ENCODE results near the gene PPP1R14C. TPM values are rescaled to one million over a fixed set of nuclear protein-coding genes. Genes with fewer than 3 reads are reported as not detected.

PPP1R14C gene
- total RNA-seq, 4 donors from 2014 or later, result 34.7 to 102 (median 79.7) TPM

GRCh38 chr6:150194195-150194594 lies 51.4 kb downstream of the PPP1R14C start:
- no peaks in the 10 kb centered on the region for H3K36me3 ChIP-seq
- WGBS, 2 donors, result 71 to 73% methylated on average over 2 of the region's 2 CpGs
- no peaks in the 10 kb centered on the region for H3K9me3 ChIP-seq
- TF ChIP-seq POLR2A (IDR thresholded peaks at IDR 0.05) (no peak), CTCF (IDR thresholded peaks at IDR 0.05) (no peak)
- H3K27me3 ChIP-seq, result no peaks in the 10 kb centered on the region
- no peak overlapping the region for H3K4me3 ChIP-seq (replicated peaks in 1 of 3)
- intact Hi-C loops (cut with DNase I), result no loop called here
- no peak for DNase-seq
- H3K4me1 ChIP-seq, result peaks cover 41% of the 10 kb centered on the region in 2 donors
- H3K27ac ChIP-seq, result peak overlapping the region in 2 of 3 donors; percentile 27 to 48

- TF ChIP-seq CTCF (IDR thresholded peaks at IDR 0.05) (no peak), POLR2A (IDR thresholded peaks at IDR 0.05) (no peak)
- Histone ChIP-seq H3K4me3 (replicated peaks in 1 of 3) (no peak overlapping the region), H3K4me1 (peaks cover 41 to 52% of the 10 kb centered on the region in 2 donors), H3K27ac (peak overlapping the region; percentile 32 to 36 (median 34)), H3K36me3 (no peaks in the 10 kb centered on the region), H3K9me3 (no peaks in the 10 kb centered on the region), H3K27me3 (no peaks in the 10 kb centered on the region)
- 69 to 73% methylated on average over 2 of the region's 2 CpGs for WGBS, 2 donors
- intact Hi-C loops (cut with DNase I), result no loop called here
- DNase-seq, result no peak
These were observed 53.2 kb downstream of the PPP1R14C start for GRCh38 chr6:150195996-150196417.

DNA sequence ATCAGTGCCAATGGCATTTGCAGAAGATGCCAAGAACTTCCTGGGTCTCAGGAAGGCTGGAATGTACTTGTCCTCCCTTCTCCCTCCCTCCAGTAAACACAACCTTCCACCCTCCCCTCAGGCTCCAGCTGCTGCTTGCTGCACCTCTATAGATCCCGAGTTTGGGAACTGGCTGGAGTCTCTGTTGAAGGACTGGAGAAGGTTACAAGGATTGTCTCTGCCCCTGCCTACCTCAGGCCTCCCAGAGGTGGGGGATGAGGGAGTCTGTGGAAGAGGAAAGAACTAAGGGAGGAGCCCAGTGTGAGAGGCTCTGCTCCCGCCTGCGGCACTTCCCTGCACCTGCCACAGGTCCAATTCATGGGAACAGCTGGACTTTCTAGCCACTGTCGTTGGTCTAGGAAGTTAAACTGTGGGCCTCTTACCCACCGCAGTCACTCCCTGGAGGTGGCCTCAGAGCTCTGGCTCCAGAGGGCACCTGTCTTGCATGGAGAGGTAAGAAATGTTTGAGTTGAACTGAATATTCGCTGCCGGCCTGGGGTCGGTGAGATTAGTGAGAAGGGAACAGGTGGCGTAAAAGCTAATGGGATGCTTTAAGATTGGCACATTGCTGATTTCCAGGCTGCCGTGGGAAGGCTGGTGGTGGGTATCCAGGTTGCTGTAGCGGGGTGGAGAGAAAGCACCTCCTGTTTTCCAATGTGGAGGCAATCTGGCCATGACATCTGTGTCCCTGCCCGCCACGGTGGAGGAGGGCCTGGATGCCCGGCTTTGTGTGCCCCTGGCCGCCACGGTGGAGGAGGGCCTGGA lies 54.3 kb downstream of the PPP1R14C start:
- TF ChIP-seq POLR2A (IDR thresholded peaks at IDR 0.05) (no peak), CTCF (IDR thresholded peaks at IDR 0.05) (no peak)
- Histone ChIP-seq H3K4me3 (replicated peaks in 1 of 3) (no peak overlapping the region), H3K9me3 (no peaks in the 10 kb centered on the region), H3K4me1 (peaks cover 44 to 52% of the 10 kb centered on the region in 2 donors), H3K36me3 (no peaks in the 10 kb centered on the region), H3K27ac (peak overlapping the region; percentile 24 to 42 (median 36)), H3K27me3 (no peaks in the 10 kb centered on the region)
- intact Hi-C loops (cut with DNase I), result no loop called here
- 67 to 79% methylated on average over 11 to 14 of the region's 16 CpGs for WGBS, 2 donors
- peak in 1 of 2 donors; percentile 51 for DNase-seq

GRCh38 chr6:150198532-150198931 lies 55.7 kb downstream of the PPP1R14C start:
- Histone ChIP-seq H3K4me1 (peaks cover 42 to 60% of the 10 kb centered on the region in 2 donors), H3K27ac (no peak overlapping the region), H3K9me3 (no peaks in the 10 kb centered on the region), H3K4me3 (replicated peaks in 1 of 3) (no peak overlapping the region), H3K27me3 (no peaks in the 10 kb centered on the region), H3K36me3 (no peaks in the 10 kb centered on the region)
- no peak for TF ChIP-seq POLR2A (IDR thresholded peaks at IDR 0.05)
- no peak for TF ChIP-seq CTCF (IDR thresholded peaks at IDR 0.05)
- intact Hi-C loops (cut with DNase I), result no loop called here
- 94 to 96% methylated on average over 7 of the region's 7 CpGs for WGBS, 2 donors
- no peak for DNase-seq

DNA sequence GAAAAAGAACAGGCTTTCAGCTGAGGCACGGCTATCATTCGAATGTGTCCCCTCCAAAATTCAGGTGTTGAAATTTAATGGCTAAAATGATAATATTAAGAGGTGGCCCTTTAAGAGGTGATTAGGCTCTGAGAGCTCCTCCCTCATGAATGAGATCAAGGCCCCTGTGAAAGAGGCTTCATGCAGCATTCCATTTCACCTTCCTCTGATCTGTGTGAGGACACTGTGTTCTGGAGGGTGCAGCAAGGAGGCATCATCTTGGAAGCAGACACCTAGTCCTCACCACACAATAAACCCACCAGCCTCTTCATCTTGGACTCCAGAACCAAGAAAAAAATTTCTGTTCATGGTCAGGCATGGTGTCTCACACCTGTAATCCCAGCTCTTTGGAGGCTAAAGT lies 56.4 kb downstream of the PPP1R14C start:
- Histone ChIP-seq H3K9me3 (no peaks in the 10 kb centered on the region), H3K36me3 (no peaks in the 10 kb centered on the region), H3K4me1 (peaks cover 36 to 57% of the 10 kb centered on the region in 2 donors), H3K4me3 (replicated peaks in 1 of 3) (no peak overlapping the region), H3K27ac (no peak overlapping the region), H3K27me3 (no peaks in the 10 kb centered on the region)
- intact Hi-C loops (cut with DNase I), result no loop called here
- DNase-seq, result no peak
- WGBS, 2 donors, result 80 to 91% methylated on average over 2 of the region's 2 CpGs
- TF ChIP-seq POLR2A (IDR thresholded peaks at IDR 0.05), result no peak
- TF ChIP-seq CTCF (IDR thresholded peaks at IDR 0.05), result no peak
